ENCODE results near the gene FBXL7.

Gene FBXL7

DNA sequence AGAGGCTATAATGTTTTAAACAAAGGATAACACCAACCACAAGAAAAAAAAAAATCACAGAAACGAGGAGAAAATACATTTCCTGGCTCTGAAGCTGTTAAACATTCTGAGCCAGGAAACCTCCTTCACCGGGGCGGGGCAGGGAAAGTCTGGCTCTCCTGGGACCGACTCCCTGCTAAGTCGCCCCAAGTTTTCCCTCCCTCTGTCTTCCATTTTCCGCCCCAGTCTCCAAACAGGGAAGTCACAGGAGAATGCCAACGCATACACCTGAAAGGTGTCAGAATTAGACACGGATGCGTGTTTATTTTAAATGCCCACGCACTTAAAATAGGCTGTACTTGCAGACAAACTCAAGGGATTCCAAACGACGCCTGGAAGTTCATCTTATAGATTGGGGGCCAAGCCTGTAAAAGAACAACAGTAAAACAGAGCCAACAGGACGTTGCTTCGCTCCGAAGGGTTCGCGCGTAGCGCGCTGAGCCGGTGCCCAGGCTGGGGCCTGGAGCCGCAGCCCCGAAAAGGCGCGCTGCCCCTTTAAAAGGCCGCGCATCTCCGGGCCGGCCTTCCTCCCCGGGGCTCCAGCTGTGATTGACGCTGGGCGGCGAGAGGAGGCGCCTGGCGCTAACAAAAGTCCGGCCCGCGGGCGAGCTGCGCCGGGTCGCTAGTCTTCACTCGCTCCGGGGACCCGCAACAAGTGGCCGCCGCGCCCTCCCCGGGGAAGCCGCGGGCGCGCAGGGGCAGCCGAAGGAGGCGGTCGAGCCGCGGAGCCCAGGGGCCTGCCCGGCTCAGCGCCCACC lies at the start of gene FBXL7:
FBXL7 (plus strand) TSS at position 653 of the 797 bp plus-strand sequence.
- DNase-seq: no peak

DNA sequence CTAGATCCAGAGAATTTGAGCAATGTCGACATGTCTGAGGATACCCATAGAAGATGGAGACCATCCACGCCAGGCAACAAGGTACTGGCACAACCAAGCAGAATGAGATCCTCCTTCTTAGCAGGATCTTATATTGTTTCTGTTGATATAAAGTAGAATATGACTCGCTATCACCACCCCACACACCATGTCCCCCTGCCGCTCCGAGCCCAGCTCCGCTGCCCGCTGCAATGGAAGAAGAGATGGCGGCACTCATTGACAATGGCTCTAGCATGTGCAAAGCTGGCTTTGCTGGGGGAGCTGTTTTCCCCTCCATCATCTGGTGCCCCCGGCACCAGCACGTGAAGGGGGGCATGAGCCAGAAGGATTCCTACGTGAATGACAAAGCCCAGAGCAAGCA lies 49.5 kb upstream of the FBXL7 start:
- no peak for DNase-seq

DNA sequence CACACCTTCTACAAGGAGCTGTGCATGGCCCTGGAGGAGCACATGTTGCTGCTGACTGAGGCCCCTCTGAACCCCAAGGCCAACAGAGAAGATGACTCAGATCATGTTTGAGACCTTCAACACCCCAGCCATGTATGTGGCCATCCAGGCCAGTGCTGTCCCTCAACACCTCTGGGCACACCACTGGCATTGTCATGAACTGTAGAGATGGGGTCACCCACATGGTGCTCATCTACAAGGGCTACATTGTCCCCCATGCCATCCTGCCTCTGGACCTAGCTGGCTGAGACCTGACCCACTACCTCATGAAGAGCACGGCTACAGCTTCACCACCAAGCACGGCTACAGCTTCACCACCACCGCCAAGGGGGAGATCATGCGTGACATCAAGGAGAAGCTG lies 49.0 kb upstream of the FBXL7 start:
- no peak for DNase-seq

DNA sequence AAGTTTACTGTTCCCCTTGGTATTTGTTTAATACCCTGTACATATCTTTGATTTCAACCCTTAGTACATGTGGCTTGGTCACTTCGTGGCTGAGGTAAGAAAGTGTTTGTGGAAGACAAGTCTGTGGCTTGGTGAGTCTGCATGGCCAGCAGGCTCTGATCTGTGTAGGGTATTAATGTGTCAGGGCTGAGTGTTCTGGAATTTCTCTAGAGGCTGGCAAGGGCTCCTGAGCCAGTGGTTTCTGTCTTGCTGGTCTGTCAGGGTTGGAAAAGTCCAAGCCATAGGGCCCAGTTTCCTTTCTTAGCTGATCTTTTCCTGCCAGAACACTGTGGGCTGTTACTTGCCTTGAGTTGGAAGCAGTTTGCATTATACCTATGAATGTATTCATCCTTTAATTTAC lies 48.0 kb upstream of the FBXL7 start:
- no peak for DNase-seq

DNA sequence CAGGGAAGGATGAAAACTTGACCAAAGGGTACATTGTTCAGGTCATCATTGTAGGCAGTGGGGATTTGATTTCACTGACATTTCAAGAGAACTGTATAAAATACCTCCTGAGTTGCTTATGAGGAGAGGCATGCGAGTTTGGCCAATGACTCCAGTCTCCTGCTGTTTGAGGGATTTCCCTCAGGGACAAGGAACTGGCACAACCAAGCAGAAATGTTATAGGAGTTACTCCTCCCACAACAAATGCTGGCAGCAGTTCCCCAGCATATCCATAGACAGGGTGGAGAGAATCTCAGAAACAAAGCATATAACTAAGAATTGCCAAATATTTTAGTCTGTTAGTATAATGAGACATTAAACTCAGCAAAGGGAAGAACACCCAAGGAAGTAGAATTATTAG lies 47.2 kb upstream of the FBXL7 start:
- no peak for DNase-seq

DNA sequence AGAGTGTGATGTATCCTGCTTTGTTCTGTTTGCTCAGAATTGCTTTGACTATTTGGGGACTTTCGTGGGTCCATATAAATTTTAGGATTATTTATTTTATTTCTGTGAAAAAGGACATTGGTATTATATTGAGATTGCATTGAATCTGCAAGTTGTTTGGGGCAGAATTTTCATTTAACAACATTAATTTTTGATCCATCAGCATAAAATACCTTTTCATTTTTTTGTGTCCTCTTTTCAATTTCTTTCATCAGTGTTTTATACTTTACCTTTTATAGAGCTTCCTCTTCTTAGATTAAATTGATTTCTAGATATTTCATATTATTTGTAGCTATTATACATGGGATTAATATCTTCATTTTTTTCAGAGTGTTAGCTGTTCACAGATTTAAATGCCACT lies 40.8 kb upstream of the FBXL7 start:
- DNase-seq: no peak

DNA sequence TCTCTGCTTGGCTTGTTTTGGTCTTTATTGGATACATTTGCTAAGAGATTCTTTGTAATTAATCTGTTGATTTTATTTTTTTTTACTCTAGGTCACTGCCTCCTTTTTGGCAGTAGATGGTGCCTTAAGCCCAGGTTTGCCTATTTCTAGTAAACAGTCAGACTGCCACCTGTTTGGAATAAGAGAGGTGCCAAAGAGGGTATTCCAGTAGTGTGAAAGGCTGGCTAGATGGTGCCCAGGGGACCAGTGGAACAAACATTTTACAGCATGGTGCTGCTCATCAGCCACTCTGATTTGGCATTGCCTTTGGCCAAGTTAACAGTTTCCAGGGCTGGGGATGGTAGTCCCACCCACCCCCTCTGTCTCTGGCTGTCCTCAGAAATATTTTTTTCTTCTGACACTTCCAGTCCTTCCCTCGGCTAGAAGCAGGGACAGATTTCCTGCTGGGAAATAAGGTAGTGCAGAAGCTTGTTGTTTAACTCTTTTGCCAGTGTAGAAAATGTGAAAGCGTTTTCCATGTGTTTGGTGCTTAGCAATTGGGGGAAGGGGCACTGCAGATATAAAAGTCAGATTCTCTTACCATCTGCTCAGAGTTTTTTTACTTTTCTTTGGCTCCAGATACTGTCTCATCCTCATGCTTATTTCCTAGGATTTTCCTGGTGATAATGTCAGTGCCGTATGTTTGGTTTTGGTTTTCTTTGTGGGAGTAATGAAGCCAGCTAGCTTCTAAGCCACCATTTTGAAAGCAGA lies 36.6 kb upstream of the FBXL7 start:
- DNase-seq: peak; percentile 24

DNA sequence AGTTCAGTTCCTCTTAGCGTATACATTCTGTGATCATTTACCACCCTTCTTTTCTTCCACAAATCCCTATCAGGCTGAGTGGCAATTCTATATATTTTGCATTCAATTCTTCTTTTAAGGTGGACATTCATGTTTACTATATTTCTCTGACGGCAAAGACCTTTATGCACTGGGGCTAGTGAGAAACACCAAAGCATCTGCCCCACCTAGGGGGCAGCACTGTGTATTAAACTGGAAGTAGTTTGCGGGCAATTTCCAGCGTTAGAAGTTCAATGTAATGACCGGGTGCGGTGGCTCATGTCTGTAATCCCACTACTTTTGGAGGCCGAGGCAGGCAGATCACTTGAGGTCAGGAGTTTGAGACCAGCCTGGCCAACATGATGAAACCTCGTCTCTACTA lies 27.9 kb upstream of the FBXL7 start:
- DNase-seq: no peak

DNA sequence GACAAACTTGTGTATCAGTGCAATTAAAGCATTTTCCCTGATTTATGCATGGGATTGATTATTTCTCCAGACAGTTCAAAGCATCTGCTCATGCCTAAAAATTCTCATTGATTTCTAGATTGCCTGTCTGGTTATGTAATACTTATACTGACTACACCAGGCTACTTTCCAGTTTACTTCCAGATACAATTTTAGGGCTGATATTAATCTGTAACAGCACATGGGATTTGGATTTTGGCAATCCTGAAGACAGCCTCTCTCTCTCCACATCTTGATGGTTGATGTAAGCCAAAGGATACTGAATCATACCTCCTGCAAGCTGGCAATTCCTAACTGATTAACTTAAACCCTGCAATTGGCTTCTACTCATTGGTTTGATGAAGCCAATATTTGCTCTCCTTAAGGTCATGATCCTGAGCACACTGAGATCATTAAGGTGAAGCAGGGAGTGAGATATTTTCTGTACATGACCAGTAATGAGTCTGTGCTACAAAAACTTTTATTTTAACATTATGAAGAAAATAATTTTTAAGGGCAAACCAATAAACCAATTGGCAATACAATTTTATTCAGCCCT lies 25.7 kb upstream of the FBXL7 start:
- no peak for DNase-seq

DNA sequence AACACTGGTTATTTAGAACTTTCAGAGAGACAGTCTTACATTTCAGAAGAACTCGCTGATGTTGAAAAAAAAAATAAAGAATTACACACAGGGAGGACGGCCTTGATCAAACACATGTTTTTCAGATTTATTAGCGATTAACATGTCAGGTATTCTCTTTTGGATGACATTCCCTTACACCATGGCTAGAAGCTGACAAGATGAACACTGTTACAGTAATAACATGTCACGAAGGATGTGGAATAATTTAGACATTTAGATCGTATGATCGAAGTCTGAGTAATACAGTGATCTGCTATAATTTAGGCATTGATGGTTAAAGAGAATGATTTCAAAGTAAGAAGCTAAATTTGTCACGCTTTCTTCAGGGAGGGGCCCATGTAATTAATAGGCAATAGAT lies 24.6 kb upstream of the FBXL7 start:
- no peak for DNase-seq

DNA sequence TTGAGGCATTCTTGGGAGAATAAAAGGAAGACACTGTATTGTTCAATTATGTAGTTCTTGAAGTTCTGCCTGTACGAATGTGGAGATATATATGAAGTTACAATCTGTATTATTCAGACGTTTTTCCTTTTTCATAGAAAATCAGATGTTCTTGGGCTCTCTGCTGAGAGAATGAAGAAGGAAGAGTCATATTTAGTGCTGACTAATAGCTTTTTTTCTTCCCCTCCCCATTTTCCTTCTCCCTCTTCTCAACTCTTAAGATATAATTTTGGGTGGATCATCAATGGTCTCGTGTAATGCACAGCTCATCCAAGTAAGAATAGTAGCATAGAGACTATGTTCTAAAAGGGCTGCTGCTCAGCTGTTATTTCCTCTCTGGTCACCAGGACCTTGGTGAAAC lies 23.0 kb upstream of the FBXL7 start:
- no peak for DNase-seq

DNA sequence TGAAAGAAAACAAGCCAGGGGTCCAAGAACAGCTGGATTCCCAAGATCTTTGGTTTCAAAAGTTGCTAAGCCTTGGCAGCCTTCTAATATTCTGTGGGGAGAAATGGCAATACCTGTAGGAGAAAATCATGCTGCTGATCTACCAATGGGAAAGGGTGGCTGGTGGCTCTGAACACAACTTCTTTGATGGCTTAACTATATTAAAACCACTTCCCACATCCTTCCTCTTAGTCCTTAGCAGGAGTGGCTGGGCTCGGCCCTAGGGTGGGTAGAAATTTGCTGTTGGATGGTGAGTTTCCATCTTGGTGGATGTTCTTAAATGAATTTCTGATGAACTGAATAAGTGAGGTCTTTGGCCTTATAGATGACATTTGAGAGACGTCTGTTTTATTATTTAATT lies 19.5 kb upstream of the FBXL7 start:
- DNase-seq: no peak

DNA sequence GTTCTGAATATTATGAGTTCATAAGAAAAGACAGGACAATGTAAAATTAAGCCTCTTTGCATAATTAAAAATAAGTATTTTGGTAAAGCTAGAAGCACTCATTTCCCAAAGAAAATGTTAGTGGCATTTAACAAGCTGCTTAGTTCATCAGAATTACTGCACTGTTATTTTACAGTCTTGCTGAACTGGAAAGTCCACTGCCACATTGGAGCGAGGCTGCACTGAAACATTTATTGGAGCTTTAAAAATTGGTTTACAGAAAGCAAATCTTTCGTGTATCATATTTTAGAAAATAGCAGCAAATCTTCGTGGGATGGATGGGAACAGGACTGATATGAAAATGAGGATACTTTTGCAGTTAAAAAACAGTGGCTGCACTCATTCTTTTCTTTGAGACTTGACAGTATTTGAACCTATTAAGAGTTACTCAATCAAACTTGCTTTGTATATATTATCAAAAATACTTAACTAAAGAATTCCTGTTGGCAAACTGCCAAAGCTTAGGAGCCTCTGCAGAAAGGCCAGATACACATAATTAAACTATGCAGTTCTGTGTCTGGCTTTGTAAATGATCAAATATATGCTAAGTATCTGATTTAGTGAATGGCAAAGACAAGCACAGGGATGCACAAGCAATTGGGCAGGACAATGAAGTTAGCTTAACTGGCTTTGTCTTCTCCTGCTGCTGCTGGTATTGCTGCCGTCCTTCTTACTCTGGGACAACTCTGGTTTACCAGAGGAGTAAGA lies 16.5 kb upstream of the FBXL7 start:
- no peak for DNase-seq

DNA sequence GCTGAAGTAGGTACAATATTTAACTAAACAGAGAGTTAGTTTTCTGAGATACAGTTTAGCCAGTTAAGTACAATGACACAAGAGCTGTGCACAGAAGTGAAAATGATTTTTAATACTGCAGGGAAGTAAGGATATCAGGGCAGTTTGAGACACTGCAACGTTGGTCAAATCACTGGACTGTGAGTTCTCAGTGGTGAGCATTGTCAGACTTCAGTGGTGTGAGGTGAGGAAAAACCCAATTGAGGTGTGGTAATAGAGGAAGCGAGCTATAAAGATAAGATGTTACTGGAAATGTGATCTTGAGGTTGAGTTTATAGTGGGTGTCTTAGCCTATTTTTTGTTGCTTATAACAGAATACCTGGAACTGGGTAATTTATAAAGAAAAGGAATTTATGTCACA lies 12.8 kb upstream of the FBXL7 start:
- DNase-seq: no peak

DNA sequence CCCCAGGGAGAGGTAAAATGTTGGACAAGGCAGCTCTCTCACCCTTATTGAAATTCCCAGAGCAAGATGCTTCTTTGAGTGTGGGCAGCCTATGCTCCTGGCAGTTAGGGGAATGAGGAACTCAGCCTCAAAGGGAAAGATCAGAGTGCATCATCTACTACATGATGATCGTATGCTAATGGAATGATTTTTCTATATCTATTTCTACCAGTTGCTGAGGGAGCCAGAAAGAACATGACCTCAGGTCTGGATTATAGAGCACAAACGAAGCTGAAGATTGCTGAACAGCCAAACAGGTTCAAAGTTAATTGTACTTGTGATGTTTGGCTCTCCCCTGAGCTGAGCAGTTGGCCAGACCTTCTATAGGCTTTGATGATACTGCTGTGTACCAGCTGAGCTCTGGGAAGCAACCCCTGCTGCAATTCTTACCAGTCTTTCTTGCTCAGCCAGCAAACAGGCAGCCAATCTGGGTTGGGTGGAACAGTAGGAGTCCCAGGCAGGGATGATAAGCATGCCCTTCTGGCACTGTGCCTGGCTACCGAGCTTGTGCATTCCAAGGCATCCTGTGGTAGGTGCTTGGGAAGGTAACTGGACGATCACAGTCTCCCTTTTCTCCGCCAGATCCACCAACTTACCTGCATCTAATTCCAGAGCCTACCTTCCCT lies 10.3 kb upstream of the FBXL7 start:
- no peak for DNase-seq

DNA sequence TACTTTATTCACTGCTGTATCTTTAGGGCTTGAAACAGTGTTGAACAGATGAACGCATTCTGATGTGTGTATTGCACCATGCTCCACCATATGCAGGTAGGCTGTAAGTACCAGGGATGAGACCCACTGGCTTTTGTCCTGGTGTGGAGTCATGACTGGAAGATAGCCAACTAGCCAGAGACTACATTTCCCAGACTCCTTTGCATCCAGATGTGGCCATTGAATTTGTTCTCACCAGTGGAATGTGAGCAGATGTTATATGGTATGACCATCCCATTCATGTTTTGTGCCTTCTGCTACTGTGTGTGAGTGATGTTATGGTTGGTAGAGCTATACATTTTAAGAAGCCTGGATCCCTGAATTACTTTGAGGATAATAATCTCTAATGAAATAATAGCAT lies 7.4 kb upstream of the FBXL7 start:
- DNase-seq: no peak

DNA sequence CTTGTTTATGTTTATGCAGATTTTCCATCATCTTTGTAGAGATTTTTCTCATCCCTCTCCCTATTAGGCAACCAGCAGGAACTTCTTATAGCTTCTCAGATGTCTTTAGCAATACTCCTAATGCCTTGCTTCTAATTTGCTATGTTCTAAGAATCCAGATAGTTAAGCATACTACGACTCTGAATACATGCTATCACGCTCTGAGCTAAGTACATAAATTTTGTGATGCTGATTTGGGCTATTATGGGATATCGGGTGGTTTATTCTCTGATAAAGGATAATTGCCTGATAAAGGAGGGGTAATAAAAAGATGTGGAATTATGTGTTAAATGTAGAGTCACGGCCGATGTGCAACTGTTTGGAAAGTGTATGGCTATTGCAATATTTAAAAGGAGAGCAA lies 6.5 kb upstream of the FBXL7 start:
- DNase-seq: no peak

DNA sequence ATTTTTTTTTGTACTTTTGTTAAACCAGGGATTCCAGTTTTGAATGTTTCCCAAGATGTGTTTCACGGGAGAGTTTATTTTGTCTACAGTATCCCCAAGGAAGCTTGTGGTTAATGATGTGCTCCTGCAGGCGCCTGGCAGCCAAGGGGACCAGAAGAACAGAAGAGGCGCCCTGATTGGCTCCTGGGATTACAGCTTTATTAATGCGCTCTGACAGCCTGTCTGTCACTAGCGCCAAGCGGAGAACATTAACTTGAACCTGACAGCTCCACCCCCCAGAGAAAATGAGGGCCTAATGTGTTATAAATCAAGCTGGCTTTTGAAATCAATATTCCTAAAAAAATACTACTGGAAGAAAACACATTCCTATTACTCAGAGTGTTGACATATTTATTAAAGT lies 5.0 kb upstream of the FBXL7 start:
- DNase-seq: no peak

DNA sequence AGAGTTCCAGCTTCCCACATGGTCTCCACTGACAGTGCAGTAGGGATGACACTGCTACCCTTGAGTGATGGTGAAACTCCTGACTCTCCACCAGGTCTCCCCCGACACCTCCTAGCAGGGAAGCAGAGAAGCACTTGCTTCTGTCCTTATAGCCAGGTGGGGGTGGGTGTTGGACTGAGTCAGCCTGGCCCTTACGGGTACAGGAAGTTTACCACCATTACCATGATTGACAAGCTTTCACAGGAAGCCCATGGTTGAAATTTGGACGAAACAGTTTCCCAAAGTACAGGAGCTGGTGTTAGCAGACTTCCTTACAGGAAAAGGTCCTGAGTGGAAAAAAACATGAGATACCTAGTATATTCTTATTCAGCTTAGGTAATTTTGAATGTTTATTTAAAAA lies 3.1 kb upstream of the FBXL7 start:
- no peak for DNase-seq

DNA sequence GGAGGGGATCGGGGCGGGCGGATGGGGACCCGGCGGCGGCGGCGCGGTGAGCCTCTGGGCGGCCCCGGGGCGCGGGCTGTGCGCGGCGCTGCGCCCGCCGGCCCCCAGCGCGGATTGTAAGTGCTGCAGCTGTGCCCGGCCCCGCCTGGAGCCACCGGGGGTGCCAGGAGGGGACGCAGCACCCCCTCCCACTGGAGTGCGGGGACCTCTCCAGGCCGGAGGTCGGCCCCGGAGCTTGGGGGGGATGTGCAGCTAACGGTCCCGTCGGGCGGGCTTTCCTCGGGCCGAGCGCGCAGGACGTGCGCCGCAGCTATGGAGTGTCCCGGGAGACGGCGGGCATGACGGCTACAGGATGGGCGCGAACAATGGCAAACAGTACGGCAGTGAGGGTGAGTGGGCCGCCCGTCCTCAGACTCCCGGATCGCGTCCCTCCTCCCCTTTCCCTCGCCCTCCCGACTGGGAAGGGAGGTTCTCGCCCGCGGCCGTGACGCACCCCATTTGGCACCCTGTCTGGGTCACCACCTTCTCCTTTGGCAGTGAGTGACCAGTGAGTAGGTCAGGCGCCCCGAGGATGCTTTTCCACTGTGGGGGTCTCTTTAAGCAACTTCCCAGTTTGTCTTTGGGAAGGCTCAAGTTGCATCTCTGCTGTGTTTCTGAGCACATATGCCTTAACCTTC lies 483 bp downstream of the FBXL7 start:
- no peak for DNase-seq

DNA sequence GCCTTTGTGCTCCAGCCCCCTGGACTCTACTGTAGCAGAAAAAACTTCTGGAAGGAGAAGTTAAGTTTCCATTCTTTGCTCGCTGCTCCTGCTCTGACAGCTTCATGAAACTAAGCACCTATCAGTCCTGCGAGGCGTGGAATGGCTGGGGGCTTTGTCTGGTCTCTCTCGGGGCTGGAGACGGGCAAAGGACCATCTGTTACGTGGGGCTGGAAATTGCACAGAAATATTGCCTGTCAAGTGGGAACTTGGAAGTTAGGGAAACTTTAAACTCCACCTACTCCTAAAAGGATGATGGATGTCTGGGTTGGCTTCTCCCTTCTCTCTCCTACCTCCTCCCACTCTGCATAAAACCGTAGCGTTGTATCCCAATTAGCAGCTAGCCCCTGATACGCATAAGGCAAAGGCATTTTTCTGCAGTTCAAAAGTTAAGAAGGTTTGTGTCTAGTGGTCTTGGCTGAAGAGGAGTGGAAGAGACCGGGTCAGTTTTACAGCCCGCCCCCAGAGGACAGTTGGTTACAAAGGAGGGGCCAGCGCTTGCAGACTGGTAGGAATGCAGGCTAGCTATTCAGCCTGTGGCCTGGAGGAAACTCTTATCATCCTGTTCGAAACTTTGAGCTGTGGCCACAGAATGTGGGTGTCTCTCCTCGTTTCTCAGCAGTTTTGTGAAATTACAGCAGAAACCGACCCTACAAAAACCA lies 1.3 kb downstream of the FBXL7 start:
- no peak for DNase-seq

DNA sequence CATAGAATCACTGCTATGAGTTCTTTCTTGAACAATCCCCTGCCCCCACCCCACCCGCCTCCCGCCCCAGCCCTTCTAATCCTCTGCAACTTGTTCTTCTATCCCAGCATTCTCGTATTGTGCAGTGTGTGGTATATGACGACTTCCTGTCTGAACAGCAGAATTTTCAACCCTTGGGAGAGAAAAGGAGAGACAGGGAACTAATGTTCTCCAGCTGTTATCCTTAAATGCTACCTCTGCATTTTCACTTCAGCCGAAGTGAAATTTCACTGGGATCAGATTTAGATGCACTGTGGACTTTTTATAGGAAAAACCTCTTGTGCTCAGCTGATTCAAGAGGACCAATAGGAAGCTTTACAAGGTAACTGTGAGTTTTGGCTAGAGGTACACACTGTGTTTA lies 2.2 kb downstream of the FBXL7 start:
- no peak for DNase-seq

Measured in NCI-H2171 (cell line).